ENCODE results near the gene ZSWIM8. TPM values are rescaled to one million over a fixed set of nuclear protein-coding genes. Genes with fewer than 3 reads are reported as not detected.

Gene ZSWIM8
- total RNA-seq, 6 experiments from 2014 or later, result 47.2 to 62.6 (median 55.3) TPM

DNA sequence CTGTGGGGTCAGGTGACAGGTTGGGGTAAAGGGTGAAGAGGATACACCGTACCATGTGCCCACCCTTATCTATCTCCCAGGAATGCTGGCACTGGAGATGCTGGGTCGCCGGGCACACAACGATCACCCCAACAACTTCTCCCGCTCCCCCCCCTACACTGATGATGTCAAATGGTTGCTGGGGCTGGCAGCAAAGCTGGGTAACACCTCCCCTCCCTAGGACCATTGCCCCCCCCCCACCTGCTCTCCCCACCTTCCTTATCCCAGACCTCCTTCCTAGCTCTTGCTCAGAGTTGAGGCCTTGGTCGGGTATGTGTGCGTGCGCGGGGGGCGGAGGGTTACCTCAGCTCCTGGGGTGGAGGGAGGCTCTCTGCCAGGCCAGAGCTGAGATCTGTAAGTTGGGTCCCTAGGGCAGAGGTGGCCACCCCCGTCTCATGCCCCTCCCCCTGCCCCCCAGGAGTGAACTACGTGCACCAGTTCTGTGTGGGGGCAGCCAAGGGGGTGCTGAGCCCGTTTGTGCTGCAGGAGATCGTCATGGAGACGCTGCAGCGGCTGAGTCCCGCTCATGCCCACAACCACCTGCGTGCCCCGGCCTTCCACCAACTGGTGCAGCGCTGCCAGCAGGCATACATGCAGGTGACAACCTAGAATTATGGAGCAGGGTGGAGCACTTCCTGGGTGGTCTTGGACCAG, 15.3 kb downstream of the ZSWIM8 start:
- peaks cover 6% of the 10 kb centered on the region; the same call in 1 of the 2 replicates for H3K4me1 Mint-ChIP-seq (ENCODE audit: low read depth)
- DNase-seq, result no peak
- no peak overlapping the region for H3K27ac Mint-ChIP-seq
- peaks cover 9% of the 10 kb centered on the region; the same call in 1 of the 2 replicates for H3K27me3 Mint-ChIP-seq (ENCODE audit: insufficient read depth)
- H3K36me3 Mint-ChIP-seq (ENCODE audit: low read depth), result peaks cover 10% of the 10 kb centered on the region
- no peaks in the 10 kb centered on the region for H3K9me3 Mint-ChIP-seq
- TF ChIP-seq, protein P1, sequence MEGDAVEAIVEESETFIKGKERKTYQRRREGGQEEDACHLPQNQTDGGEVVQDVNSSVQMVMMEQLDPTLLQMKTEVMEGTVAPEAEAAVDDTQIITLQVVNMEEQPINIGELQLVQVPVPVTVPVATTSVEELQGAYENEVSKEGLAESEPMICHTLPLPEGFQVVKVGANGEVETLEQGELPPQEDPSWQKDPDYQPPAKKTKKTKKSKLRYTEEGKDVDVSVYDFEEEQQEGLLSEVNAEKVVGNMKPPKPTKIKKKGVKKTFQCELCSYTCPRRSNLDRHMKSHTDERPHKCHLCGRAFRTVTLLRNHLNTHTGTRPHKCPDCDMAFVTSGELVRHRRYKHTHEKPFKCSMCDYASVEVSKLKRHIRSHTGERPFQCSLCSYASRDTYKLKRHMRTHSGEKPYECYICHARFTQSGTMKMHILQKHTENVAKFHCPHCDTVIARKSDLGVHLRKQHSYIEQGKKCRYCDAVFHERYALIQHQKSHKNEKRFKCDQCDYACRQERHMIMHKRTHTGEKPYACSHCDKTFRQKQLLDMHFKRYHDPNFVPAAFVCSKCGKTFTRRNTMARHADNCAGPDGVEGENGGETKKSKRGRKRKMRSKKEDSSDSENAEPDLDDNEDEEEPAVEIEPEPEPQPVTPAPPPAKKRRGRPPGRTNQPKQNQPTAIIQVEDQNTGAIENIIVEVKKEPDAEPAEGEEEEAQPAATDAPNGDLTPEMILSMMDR (IDR thresholded peaks at IDR 0.05), result no peak
- no peak overlapping the region for H3K4me3 Mint-ChIP-seq

DNA sequence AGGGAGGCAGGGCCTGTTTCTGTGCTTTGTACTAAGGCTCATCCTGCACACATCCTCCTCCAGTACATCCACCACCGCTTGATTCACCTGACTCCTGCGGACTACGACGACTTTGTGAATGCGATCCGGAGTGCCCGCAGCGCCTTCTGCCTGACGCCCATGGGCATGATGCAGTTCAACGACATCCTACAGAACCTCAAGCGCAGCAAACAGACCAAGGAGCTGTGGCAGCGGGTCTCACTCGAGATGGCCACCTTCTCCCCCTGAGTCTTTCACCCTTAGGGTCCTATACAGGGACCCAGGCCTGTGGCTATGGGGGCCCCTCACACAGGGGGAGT, 15.8 kb downstream of the ZSWIM8 start:
- peaks cover 9% of the 10 kb centered on the region; the same call in 1 of the 2 replicates for H3K27me3 Mint-ChIP-seq (ENCODE audit: insufficient read depth)
- H3K9me3 Mint-ChIP-seq, result no peaks in the 10 kb centered on the region
- peaks cover 6% of the 10 kb centered on the region; the same call in 1 of the 2 replicates for H3K4me1 Mint-ChIP-seq (ENCODE audit: low read depth)
- H3K4me3 Mint-ChIP-seq, result no peak overlapping the region
- DNase-seq, result no peak
- no peak overlapping the region for H3K27ac Mint-ChIP-seq
- TF ChIP-seq, protein P1 (IDR thresholded peaks at IDR 0.05), result no peak
- peaks cover 14% of the 10 kb centered on the region for H3K36me3 Mint-ChIP-seq (ENCODE audit: low read depth)

DNA sequence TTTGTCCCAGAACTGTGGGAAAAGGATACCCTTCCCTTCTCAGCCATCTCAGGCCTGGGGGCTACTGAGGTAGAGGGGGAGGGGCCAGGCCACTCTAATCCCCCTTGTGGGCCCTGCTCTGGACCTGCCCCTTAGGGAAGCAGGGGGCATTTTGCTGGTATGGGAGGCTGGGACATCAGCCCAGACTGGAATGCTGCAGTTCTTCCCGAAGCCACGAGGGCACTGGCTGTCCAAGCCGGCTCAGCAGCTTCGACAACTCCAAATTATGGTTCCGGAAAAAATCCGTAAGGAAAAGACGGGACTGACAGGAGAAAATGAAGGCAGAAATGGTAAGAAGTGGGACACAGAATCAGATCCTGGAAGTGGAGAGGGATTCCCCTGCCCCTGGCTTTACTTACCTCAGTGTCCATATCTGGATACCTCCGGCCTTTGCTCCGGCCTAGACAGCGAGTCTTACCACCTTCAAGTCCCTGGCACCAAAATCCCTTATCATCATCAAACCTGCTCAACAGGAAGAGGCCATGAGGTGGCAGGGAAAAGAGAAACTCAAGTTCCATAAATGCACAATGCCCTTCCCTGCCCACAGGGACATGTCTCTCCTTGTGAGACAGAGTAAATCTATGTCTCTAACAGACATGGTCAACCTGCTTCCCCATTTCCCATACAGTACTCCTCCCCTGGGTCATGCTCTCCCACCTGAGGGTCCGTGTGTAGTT, 17.0 kb downstream of the ZSWIM8 start:
- TF ChIP-seq, protein P1 (IDR thresholded peaks at IDR 0.05), result peak; percentile 30; the same call in 1 of the 2 replicates
- H3K36me3 Mint-ChIP-seq (ENCODE audit: low read depth), result peaks cover 23% of the 10 kb centered on the region
- no peak overlapping the region for H3K4me3 Mint-ChIP-seq
- no peak overlapping the region; the same call in 1 of the 2 replicates for H3K27ac Mint-ChIP-seq
- DNase-seq, result no peak
- peaks cover 9% of the 10 kb centered on the region; the same call in 1 of the 2 replicates for H3K27me3 Mint-ChIP-seq (ENCODE audit: insufficient read depth)
- H3K9me3 Mint-ChIP-seq, result no peaks in the 10 kb centered on the region
- peaks cover 6% of the 10 kb centered on the region; the same call in 1 of the 2 replicates for H3K4me1 Mint-ChIP-seq (ENCODE audit: low read depth)

DNA sequence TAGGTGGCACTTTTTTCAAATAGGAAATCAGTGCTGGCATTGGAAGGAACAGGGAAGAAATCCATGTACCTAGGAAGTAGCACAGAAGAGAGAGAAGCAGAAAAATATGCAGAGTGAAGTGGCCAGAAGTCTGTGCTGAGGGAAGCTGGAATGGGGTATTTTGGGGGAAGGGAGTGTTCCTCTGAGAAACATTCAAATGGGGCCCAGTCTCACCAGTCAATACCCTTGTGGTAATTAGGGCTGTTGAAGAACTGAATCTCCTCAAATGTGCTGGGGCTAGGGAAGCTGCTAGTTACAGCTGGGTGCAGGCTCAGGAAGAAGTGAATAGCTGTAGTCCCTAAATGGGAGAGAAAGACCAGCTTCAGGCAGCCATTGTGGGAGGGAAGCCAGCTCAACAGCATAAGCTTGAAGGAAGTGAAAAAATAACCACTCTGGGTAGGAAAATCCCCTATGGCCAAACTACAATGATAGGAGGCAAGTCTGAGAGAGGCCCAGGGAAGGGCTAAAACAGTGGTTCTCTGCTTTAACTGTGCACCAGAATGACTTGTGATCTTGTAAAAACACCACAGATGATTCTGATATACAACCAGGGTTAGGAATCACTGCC, 18.4 kb downstream of the ZSWIM8 start:
- Mint-ChIP-seq H3K4me3 (no peak overlapping the region), H3K4me1 (ENCODE audit: low read depth) (peaks cover 7% of the 10 kb centered on the region; the same call in 1 of the 2 replicates), H3K36me3 (ENCODE audit: low read depth) (peaks cover 20% of the 10 kb centered on the region), H3K27me3 (ENCODE audit: insufficient read depth) (peaks cover 1% of the 10 kb centered on the region; the same call in 1 of the 2 replicates), H3K9me3 (no peaks in the 10 kb centered on the region), H3K27ac (peak overlapping the region; percentile 61; the same call in 1 of the 2 replicates)
- DNase-seq, result no peak
- TF ChIP-seq, protein P1 (IDR thresholded peaks at IDR 0.05), result no peak

DNA sequence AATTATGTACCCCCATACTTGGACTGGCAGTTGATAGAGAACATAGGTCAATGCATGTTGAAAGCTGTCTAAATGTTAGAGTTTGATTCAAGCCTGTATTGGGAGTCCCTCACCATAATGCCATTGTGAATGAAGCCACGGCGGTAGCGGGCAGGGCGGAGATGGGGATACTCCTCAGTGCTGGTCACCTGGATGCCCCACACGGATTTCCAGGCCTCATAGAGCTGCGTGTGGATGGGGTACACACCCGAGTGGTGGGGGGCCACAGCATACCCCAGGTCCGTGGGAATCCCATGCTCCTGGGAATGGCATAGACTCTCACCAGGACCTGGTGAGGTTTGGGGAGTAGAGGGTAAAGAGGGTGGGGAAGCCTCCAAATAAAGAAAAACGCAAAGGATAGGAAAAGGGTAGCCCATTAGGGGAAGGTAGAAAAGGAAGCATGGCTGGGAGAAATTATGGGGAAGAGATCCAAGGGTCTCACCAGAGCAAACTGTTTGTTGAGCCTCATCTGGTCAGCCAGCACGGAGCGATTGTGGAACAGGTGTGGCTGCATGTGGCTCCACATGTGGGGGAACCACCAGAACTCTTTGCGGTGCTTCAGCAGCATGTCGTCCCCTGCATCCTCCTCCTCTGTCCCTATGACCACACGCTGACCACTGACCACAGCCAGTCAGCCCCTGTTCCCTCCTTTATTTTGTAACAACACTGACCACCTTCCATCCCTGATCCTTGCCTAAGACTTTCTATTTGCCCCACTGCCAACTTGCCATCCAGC, 21.0 kb downstream of the ZSWIM8 start:
- Mint-ChIP-seq H3K9me3 (no peaks in the 10 kb centered on the region), H3K4me1 (ENCODE audit: low read depth) (peaks cover 17% of the 10 kb centered on the region), H3K4me3 (no peak overlapping the region), H3K27ac (no peak overlapping the region), H3K27me3 (ENCODE audit: insufficient read depth) (peaks cover 2% of the 10 kb centered on the region; the same call in 1 of the 2 replicates), H3K36me3 (ENCODE audit: low read depth) (peaks cover 20% of the 10 kb centered on the region)
- TF ChIP-seq, protein P1 (IDR thresholded peaks at IDR 0.05), result no peak
- DNase-seq, result no peak

All from HFFc6 (cell line).